ENCODE measurements around the gene WDFY4. TPM values are rescaled to one million over a fixed set of nuclear protein-coding genes. Genes with fewer than 3 reads are reported as not detected.

The WDFY4 gene
- total and polyA plus RNA-seq, 7 donors = 0.23 to 1.3 (median 0.69) TPM

DNA sequence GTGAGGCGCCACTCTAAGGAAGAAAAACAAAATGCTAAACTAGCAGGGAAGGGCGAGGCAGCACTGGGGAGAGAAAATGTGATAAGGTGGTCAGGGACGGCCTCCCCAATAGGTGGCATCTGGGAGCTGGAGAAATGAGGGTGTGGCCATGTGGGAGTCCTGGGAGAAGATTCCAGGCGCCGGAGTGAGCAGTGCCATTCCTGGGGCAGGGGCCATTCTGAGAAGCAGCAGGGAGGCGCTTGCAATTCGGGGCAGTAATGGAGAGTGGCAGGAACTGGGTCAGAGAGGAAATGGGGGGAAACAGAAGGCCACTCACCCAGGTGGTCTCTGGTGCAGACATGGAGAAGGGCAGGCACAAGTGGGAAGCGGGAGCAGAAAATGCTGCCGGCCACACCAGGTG is 316.7 kb downstream of the WDFY4 start:
- no peak overlapping the region for H3K27ac ChIP-seq
- H3K4me3 ChIP-seq = no peak overlapping the region
- no peak for ATAC-seq
- no peak for DNase-seq
- 85 to 92% (median 87%) methylated on average over 9 of the region's 9 CpGs for WGBS, 3 donors
- no peaks in the 10 kb centered on the region for H3K4me1 ChIP-seq
- H3K9me3 ChIP-seq = no peaks in the 10 kb centered on the region
- TF ChIP-seq, protein P1, sequence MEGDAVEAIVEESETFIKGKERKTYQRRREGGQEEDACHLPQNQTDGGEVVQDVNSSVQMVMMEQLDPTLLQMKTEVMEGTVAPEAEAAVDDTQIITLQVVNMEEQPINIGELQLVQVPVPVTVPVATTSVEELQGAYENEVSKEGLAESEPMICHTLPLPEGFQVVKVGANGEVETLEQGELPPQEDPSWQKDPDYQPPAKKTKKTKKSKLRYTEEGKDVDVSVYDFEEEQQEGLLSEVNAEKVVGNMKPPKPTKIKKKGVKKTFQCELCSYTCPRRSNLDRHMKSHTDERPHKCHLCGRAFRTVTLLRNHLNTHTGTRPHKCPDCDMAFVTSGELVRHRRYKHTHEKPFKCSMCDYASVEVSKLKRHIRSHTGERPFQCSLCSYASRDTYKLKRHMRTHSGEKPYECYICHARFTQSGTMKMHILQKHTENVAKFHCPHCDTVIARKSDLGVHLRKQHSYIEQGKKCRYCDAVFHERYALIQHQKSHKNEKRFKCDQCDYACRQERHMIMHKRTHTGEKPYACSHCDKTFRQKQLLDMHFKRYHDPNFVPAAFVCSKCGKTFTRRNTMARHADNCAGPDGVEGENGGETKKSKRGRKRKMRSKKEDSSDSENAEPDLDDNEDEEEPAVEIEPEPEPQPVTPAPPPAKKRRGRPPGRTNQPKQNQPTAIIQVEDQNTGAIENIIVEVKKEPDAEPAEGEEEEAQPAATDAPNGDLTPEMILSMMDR (IDR thresholded peaks at IDR 0.05) = no peak
- no peaks in the 10 kb centered on the region for H3K36me3 ChIP-seq (ENCODE audit: insufficient read depth in 1 of 2, low read depth in 1 of 2)
- H3K27me3 ChIP-seq (ENCODE audit: insufficient read depth in 3 of 3, low read length in 2 of 3) = no peaks in the 10 kb centered on the region
- intact Hi-C loops (cut with DNase I) = loop anchor here in 1 of 2 donors (10.0 kb wide), 1 partner anchor 113 kb away; the partner anchor contains the start of gene VSTM4

DNA sequence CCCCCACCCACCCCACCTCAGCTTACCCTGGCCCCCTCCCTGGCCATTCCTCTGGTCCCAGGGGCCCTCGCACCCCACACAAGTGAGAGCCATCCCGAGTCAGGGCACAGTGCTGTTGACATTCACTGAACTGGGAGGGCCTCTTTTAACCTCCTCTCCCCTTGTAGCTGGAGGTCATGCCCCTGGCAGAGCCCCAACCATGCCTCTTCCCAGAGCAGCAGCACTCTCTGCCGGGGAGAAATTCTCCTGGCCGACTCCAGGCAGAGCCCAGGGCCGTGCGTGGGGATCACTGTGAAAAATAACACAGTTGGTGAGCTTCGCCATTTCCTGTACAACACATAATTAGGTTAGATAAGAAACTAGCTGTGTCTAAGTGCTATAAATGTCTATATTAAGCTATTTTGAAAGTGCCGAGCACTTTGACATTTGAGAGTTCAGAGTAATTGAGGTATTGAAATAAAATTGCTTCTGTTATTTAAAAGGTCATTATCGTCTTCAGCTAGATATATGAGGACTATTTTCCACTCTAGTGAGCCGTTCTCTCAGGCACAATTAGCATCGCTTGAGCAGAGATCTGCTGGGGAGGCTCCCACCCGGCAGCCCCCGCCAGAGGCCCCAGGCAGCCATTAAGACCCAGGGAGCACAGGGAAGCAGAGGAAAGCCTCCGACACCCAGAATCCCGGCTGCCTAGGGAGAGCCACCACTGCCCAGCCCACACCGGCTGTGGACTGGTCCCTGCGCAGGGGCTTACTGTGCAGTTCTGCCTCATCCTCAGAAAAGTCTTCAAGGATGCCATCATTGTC is 317.4 kb downstream of the WDFY4 start:
- Histone ChIP-seq H3K4me3 (no peak overlapping the region), H3K27me3 (ENCODE audit: insufficient read depth in 3 of 3, low read length in 2 of 3) (no peaks in the 10 kb centered on the region), H3K27ac (no peak overlapping the region), H3K4me1 (no peaks in the 10 kb centered on the region), H3K9me3 (no peaks in the 10 kb centered on the region), H3K36me3 (ENCODE audit: insufficient read depth in 1 of 2, low read depth in 1 of 2) (no peaks in the 10 kb centered on the region)
- DNase-seq = no peak
- intact Hi-C loops (cut with DNase I) = loop anchor here in 1 of 2 donors (10.0 kb wide), 1 partner anchor 113 kb away; the partner anchor contains the start of gene VSTM4
- WGBS, 3 donors = 67 to 69% (median 67%) methylated on average over 17 of the region's 17 CpGs
- TF ChIP-seq, protein P1 (IDR thresholded peaks at IDR 0.05) = no peak
- peak in 1 of 4 donors; percentile 30 for ATAC-seq

DNA sequence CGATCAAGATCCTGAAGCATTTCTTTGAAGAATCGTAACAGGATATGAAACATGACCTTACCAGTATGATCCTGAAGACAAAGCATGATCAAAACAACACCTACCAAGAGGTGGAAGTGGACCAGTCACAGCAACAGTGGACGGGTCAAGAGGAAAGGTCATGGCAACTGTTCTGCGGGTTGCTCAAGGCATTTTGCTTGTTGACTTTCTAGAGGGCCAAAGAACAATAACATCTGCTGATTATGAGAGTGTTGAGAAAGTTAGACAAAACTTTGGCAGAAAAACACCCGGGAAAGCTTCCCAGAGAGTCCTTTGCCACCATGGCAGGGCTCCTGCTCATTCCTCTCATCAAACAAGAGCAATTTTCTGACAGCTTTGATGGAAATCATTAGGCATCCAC is 320.6 kb downstream of the WDFY4 start:
- Histone ChIP-seq H3K9me3 (no peaks in the 10 kb centered on the region), H3K36me3 (ENCODE audit: insufficient read depth in 1 of 2, low read depth in 1 of 2) (no peaks in the 10 kb centered on the region), H3K27ac (no peak overlapping the region), H3K27me3 (ENCODE audit: insufficient read depth in 3 of 3, low read length in 2 of 3) (no peaks in the 10 kb centered on the region), H3K4me3 (no peak overlapping the region), H3K4me1 (peaks cover 13% of the 10 kb centered on the region)
- TF ChIP-seq, protein P1 (IDR thresholded peaks at IDR 0.05) = no peak
- ATAC-seq (peak in 1 of 4 donors; percentile 46), DNase-seq (no peak)
- intact Hi-C loops (cut with DNase I) = loop anchor here in 1 of 2 donors (10.0 kb wide), 1 partner anchor 110 kb away; the partner anchor contains the start of gene VSTM4
- 45 to 60% (median 48%) methylated on average over 5 of the region's 5 CpGs for WGBS, 3 donors

DNA sequence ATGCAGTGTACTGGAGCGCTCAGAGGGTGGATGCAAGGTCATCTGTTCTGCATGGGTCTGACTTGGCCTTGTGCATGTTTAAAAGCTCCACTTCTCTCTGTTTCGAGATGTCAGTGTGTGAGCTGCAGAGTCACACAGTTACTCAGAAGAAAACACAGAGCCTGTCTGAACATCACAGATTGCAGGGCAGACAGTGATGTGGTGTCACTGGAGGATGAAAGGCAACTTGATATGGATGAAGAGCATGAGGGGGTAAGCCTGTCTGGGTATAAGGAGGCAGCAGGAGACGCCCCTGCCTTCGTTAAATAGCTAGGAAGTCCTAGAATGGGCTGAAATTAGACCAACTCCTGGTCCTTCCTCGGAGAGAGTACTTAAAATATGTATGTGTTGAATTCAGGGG is 322.5 kb downstream of the WDFY4 start:
- Histone ChIP-seq H3K9me3 (no peaks in the 10 kb centered on the region), H3K4me1 (peaks cover 13% of the 10 kb centered on the region), H3K36me3 (ENCODE audit: insufficient read depth in 1 of 2, low read depth in 1 of 2) (no peaks in the 10 kb centered on the region), H3K27ac (no peak overlapping the region), H3K27me3 (ENCODE audit: insufficient read depth in 3 of 3, low read length in 2 of 3) (no peaks in the 10 kb centered on the region), H3K4me3 (no peak overlapping the region)
- DNase-seq (no peak), ATAC-seq (no peak)
- TF ChIP-seq, protein P1 (IDR thresholded peaks at IDR 0.05) = no peak
- 65 to 83% (median 75%) methylated on average over 5 of the region's 5 CpGs for WGBS, 3 donors
- intact Hi-C loops (cut with DNase I) = loop anchor here in 1 of 2 donors (10.0 kb wide), 1 partner anchor 108 kb away; the partner anchor contains the start of gene VSTM4
